Heart left ventricle (tissue), 13 donors: Measurements from ENCODE around the gene MRPL48.

Source experiments
- POLR2A ChIP-seq, 2 donors: fragments of 450-650 bp; IDR thresholded peaks; one replicate each; pipeline ENCODE4 v1.6.1; 2017; ENCODE audit warnings: antibody characterized with exemption in 2 of 2, mild to moderate bottlenecking in 2 of 2, moderate library complexity in 2 of 2
- TF ChIP-seq, protein P1 (sequence below), 12 donors: fragments of 200-600 bp; sonication (generic) in 4 of 12; IDR thresholded peaks; one replicate each; pipeline versions ENCODE4 v1.5.0 to v1.8.0; 2018 to 2022; ENCODE audit warnings: antibody characterized with exemption in 12 of 12, mild to moderate bottlenecking in 5 of 12
- donor health status: ischemic (EF 13 %, LVEDD 7.1; RV severe dilation, severe dysfunction).
- donor health status: DM: no; HTN: yes; CAD: no.
- donor health status: DM: no; HTN: no; CAD: no.
- donor health status: ischemic (EF 25% LVEDD 6.9; RV normal size, moderate dysfunction).
- donor health status: ischemic (EF 25% LVEDD 5.7; RV mildly dilated, moderate dysfunction).
- donor health status: ischemic (EF 35%, LVEDD 5.7; RV mildly dilated, moderate dysfunction).
- donor health status: nonischemic (EF 11% LVEDD 7.7; RV severe dilation, severe dysfunction).
- donor health status: DM: yes; HTN: yes; CAD: no.
- donor health status: PGD.
- donor health status: ischemic (EF 29% LVEDD 5.4; RV normal size, mild dysfunction).
- donor health status: nonischemic (EF 23%, LVEDD 6.1; RV moderate dilation, normal function).

DNA sequence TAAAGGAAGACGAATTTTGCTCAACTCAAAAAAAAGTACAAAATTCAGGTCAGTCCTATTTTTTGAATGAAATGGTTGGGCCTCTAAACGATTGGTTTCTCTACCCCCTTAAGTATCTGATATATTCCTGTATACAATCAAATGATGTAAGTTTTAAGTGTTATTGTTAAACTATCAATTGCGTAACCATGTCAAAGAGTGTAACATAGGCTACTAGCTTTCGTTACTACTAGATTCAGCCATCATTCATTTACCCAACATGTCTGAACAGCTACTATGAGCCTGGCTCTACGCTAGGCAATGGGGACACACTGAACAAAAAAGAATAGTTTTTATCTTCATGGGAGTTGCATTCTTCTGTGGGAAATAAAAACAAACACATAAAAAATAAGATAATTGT, 30.1 kb upstream of the MRPL48 start:
- TF ChIP-seq POLR2A (IDR thresholded peaks at IDR 0.05) = no peak
- TF ChIP-seq, protein P1, sequence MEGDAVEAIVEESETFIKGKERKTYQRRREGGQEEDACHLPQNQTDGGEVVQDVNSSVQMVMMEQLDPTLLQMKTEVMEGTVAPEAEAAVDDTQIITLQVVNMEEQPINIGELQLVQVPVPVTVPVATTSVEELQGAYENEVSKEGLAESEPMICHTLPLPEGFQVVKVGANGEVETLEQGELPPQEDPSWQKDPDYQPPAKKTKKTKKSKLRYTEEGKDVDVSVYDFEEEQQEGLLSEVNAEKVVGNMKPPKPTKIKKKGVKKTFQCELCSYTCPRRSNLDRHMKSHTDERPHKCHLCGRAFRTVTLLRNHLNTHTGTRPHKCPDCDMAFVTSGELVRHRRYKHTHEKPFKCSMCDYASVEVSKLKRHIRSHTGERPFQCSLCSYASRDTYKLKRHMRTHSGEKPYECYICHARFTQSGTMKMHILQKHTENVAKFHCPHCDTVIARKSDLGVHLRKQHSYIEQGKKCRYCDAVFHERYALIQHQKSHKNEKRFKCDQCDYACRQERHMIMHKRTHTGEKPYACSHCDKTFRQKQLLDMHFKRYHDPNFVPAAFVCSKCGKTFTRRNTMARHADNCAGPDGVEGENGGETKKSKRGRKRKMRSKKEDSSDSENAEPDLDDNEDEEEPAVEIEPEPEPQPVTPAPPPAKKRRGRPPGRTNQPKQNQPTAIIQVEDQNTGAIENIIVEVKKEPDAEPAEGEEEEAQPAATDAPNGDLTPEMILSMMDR (IDR thresholded peaks at IDR 0.05) = no peak
